Measurements from ENCODE around the gene ATCAY.
"Not testable (repeated sequence)": the region's sequence is repeated elsewhere in the genome, so short reads cannot be mapped to it uniquely, and the experiment has no call there.

Gene ATCAY

DNA sequence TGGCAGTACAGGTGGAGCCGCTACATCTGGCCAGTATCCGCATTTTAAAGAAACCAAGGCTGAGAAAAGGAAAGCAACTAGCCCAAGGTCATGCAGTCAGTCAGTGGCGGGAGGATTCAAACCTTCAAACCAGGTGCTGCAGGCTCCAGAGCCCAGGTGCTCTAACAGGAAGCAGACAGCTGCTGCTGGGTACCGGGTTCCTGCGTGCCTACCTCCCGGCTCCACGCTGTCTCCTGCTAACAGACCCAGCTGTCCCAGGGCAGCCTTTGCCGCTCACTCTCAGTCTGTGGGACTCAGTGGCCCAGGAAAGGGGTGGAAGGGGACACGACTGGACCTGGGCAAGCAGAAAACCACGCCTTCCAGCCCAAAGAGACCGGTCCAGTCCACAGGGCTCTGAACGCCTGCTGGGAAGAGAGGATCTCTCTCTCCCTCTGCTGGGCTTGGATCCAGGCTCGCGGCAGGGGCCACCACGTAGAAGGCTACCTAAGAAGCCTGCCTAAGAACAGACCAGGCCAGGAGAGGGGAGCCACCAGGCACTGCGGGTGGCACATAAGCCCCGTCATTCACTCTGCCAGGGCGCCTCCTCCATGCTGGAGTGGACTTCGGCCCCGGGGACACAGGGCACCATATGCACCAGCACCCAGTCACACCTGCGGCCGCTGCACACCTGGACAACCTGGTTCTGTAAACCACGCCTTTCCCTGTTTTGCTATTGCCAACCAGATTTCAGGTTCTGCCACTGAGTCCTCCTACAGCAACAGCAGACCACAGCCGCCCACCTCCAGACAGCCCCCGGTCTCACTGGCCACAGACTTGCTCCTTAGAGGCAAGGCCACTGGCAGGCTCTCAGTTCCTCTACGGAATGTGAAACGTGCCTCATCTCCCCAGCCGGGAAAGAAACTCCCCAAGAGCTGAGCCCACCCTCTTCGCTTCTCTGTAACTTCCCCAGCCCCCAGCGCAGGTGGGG lies 85.8 kb downstream of the ATCAY start:
- no peak for TF ChIP-seq CTCF (IDR thresholded peaks at IDR 0.05; ENCODE audit: low read depth, low read length)
- H3K4me3 ChIP-seq (ENCODE audit: low read depth, low read length), result no peak overlapping the region
- DNase-seq (ENCODE audit: low read depth, low spot score), result no peak
- in situ Hi-C loops (cut with HindIII; ENCODE audit: low sequenced_read_pairs), result no loop called here

DNA sequence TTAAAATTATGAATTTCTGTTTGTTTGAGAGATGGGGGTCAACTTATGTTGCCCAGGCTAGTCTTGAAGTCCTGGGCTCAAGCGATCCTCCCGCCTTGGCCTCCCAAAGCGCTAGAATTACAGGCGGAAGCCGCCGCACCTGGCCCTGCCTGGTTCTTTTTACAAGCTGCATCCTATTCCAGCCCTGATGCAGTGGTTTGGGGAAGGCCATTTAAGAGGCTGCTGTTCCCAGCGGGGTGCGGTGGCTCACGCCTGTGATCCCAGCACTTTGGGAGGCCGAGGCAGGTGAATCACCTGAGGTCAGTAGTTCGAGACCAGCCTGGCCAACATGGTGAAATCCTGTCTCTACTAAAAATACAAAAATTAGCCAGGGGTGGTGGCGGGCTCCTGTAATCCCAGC lies 87.5 kb downstream of the ATCAY start:
- in situ Hi-C loops (cut with HindIII; ENCODE audit: low sequenced_read_pairs); H3K4me3 ChIP-seq (ENCODE audit: low read depth, low read length); DNase-seq (ENCODE audit: low read depth, low spot score): not testable (repeated sequence)

- in situ Hi-C loops (cut with HindIII; ENCODE audit: low sequenced_read_pairs), result no loop called here
- H3K4me3 ChIP-seq (ENCODE audit: low read depth, low read length), result peak overlapping the region; percentile 98
- no peak for TF ChIP-seq CTCF (IDR thresholded peaks at IDR 0.05; ENCODE audit: low read depth, low read length)
- peak; percentile 99 for DNase-seq (ENCODE audit: low read depth, low spot score)
Measured at GRCh38 chr19:3968556-3969434, 88.3 kb downstream of the ATCAY start.

DNA sequence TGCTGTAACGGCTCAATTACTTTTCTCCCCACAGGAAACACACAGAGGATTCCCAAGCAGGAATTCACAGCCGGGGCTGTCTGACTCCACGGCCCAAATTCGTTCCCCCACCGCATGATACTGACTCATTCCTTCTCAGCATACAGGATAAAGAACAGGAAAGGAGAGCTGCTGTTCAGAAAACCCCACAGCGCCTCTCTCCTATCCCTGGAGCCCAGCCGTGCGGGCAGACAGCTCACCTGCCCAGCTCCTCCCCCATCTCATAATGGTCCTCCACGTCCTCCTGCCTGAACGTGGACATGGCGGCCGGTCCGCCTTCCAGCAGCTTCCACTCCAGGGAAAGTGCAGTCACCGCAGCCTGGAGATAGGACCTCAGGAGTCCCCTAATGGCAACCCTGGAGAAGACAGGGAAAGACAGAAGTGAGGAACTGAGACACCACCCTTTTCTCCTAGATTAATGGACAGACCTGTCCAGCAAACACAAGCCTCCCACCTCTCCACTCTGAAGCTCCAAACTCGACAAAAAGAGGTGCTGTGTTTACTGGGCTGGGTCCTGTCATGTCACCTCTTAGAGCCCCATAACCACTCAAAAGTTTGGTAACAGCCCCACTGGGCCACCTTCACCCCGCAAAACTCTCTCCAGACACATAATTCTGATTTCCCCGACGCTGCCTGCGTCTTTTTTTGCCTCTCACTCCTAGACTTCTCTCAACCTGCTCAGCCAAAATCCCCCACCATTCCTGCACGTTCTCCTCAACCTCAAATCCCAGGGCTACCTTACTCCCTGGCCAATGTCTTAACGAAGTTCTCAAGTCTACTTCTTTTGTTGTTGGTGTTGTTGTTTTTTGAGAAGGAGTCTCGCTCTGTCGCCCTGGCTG lies 89.2 kb downstream of the ATCAY start:
- peak overlapping the region; percentile 98 for H3K4me3 ChIP-seq (ENCODE audit: low read depth, low read length)
- in situ Hi-C loops (cut with HindIII; ENCODE audit: low sequenced_read_pairs), result no loop called here
- peak; percentile 41 for TF ChIP-seq CTCF (IDR thresholded peaks at IDR 0.05; ENCODE audit: low read depth, low read length)
- DNase-seq (ENCODE audit: low read depth, low spot score), result peak; percentile 89

- no peak for DNase-seq (ENCODE audit: low read depth, low spot score)
- no peak for TF ChIP-seq CTCF (IDR thresholded peaks at IDR 0.05; ENCODE audit: low read depth, low read length)
- in situ Hi-C loops (cut with HindIII; ENCODE audit: low sequenced_read_pairs), result no loop called here
- H3K4me3 ChIP-seq (ENCODE audit: low read depth, low read length), result peak overlapping the region; percentile 98
Measured at GRCh38 chr19:3970313-3970807, 89.9 kb downstream of the ATCAY start.

DNA sequence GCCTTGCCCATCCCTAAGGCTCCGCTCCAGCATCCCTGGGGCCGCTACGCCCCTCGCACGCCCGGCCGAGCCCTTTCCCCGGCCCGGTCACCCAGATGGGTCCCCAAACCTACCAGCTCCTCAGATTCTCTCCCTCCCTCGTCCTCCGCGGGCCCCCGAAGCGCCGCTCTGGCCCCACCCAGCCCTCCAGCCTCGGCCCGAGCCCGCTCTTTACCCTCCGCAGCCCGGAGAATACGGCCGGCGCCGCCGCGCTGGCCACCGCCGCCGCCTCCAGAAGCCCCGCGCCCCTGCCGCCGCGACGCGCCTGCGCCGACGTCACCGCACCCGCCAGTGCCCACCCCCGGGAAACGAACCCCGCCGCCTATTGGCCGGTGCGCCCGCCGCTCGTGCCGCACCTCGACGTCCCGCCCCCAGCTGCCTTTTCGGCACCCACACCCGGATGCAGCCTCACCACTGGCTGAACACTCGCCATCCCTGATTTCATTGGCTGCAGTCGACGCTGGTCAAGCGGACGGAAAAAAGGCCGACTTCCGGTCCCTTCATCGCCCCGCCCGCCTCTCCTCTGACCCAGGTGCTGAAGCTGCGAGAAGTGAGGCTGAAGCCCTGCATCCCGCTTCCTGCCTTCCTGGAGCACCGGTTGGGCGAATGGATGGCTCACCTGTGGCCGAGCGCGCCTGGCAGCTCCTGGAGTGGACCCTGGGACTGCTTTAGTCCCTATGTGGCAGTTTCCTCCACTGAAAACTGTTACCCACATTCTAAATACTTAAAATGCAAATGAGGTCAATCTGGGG lies 90.5 kb downstream of the ATCAY start, which contains the start of gene DAPK3:
Gene DAPK3, minus strand, starts transcription at position 292 of the 791 bp plus-strand sequence. CDS start 1,364 bp downstream, outside the sequence.
- in situ Hi-C loops (cut with HindIII; ENCODE audit: low sequenced_read_pairs), result no loop called here
- no peak for TF ChIP-seq CTCF (IDR thresholded peaks at IDR 0.05; ENCODE audit: low read depth, low read length)
- H3K4me3 ChIP-seq (ENCODE audit: low read depth, low read length), result peak within 1 kb of the TSS; percentile 98
- DNase-seq (ENCODE audit: low read depth, low spot score), result peak; percentile 98

Data from astrocyte of the spinal cord (primary cell).